Measurements from ENCODE around the gene HPCAL4. TPM values are rescaled to one million over a fixed set of nuclear protein-coding genes. Genes with fewer than 3 reads are reported as not detected.

The HPCAL4 gene
- total RNA-seq, 4 donors from 2014 or later = not detected

DNA sequence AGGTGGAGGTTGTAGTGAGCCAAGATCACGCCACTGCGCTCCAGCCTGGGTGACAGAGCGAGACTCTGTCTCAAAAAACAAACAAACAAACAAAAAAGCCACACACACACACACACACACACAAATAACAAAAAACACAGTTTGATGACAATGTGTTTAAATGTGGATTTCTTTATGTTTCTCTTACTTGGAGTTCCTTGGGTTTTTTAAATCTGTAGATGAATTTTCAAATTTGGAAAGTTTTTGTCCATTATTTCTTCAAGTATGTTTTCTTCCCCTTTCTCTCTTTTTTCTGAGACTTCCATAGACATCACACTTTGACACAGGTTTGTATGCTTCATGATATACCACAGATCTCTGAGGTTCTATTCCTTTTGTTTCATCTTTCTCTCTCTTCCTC lies 35.4 kb upstream of the HPCAL4 start:
- Histone ChIP-seq H3K9me3 (no peaks in the 10 kb centered on the region), H3K36me3 (no peaks in the 10 kb centered on the region), H3K27me3 (peaks cover 0 to 57% of the 10 kb centered on the region in 2 donors), H3K4me1 (no peaks in the 10 kb centered on the region), H3K27ac (no peak overlapping the region), H3K4me3 (no peak overlapping the region)
- DNase-seq (ENCODE audit: low spot score in 2 of 2) = no peak
- TF ChIP-seq POLR2A (IDR thresholded peaks at IDR 0.05) (no peak), EP300 (IDR thresholded peaks at IDR 0.05) (no peak)
- TF ChIP-seq, protein P1, sequence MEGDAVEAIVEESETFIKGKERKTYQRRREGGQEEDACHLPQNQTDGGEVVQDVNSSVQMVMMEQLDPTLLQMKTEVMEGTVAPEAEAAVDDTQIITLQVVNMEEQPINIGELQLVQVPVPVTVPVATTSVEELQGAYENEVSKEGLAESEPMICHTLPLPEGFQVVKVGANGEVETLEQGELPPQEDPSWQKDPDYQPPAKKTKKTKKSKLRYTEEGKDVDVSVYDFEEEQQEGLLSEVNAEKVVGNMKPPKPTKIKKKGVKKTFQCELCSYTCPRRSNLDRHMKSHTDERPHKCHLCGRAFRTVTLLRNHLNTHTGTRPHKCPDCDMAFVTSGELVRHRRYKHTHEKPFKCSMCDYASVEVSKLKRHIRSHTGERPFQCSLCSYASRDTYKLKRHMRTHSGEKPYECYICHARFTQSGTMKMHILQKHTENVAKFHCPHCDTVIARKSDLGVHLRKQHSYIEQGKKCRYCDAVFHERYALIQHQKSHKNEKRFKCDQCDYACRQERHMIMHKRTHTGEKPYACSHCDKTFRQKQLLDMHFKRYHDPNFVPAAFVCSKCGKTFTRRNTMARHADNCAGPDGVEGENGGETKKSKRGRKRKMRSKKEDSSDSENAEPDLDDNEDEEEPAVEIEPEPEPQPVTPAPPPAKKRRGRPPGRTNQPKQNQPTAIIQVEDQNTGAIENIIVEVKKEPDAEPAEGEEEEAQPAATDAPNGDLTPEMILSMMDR (IDR thresholded peaks at IDR 0.05) = no peak
- WGBS, 2 donors = 83 to 85% methylated on average over 3 of the region's 3 CpGs

DNA sequence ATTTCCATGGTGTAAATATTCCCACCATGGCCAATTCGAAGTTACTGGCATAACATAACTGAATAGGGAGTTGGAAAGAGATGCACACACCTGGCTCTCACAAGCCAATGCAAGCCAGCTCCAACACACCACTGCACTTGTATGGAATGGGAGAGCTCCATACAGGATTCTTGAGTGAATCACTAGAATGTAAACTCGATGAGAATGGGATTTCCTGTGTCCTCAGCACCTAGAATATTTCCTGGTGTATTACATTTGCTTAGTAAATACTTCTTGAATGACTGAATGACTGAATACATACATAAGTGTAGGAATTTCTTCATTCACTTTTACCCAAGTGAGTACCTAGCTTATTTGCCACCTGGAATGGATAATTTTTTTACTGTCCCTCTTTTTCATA lies 31.3 kb upstream of the HPCAL4 start:
- 18 to 31% methylated on average over 2 of the region's 2 CpGs for WGBS, 2 donors

DNA sequence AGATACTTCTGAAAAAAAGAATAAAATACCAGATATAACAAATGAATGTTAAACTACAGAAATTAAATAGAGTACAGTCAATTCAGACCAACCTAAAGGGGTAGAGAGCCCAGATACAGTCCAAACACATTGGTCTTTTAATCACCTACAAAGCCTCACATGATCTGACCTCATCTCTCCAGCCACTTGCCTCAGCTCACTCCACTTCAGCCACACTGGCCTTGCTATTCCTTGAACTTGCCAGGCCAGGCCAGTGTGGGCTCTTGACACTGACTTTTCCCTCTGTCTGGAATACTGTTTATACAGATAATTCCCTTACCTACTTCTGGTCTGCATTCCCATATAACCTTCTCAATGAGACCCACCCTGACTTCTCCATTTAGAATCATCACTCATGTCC lies 30.4 kb upstream of the HPCAL4 start:
- Histone ChIP-seq H3K4me3 (no peak overlapping the region), H3K9me3 (no peaks in the 10 kb centered on the region), H3K27ac (no peak overlapping the region), H3K36me3 (no peaks in the 10 kb centered on the region), H3K27me3 (peaks cover 0 to 25% of the 10 kb centered on the region in 2 donors), H3K4me1 (peaks cover 0 to 3% (median 0%) of the 10 kb centered on the region in 4 donors)
- no peak for DNase-seq (ENCODE audit: low spot score in 2 of 2)
- TF ChIP-seq POLR2A (IDR thresholded peaks at IDR 0.05) = no peak
- TF ChIP-seq EP300 (IDR thresholded peaks at IDR 0.05) = no peak
- TF ChIP-seq, protein P1 (IDR thresholded peaks at IDR 0.05) = no peak

More for the DNA sequence above, 31.3 kb upstream of the HPCAL4 start:
- Histone ChIP-seq H3K4me3 (no peak overlapping the region), H3K9me3 (no peaks in the 10 kb centered on the region), H3K36me3 (no peaks in the 10 kb centered on the region), H3K27me3 (peaks cover 0 to 30% of the 10 kb centered on the region in 2 donors), H3K27ac (no peak overlapping the region), H3K4me1 (peaks cover 0 to 3% (median 0%) of the 10 kb centered on the region in 4 donors)
- DNase-seq (ENCODE audit: low spot score in 2 of 2) = no peak
- TF ChIP-seq, protein P1 (IDR thresholded peaks at IDR 0.05) = no peak
- TF ChIP-seq EP300 (IDR thresholded peaks at IDR 0.05) (no peak), POLR2A (IDR thresholded peaks at IDR 0.05) (no peak)

DNA sequence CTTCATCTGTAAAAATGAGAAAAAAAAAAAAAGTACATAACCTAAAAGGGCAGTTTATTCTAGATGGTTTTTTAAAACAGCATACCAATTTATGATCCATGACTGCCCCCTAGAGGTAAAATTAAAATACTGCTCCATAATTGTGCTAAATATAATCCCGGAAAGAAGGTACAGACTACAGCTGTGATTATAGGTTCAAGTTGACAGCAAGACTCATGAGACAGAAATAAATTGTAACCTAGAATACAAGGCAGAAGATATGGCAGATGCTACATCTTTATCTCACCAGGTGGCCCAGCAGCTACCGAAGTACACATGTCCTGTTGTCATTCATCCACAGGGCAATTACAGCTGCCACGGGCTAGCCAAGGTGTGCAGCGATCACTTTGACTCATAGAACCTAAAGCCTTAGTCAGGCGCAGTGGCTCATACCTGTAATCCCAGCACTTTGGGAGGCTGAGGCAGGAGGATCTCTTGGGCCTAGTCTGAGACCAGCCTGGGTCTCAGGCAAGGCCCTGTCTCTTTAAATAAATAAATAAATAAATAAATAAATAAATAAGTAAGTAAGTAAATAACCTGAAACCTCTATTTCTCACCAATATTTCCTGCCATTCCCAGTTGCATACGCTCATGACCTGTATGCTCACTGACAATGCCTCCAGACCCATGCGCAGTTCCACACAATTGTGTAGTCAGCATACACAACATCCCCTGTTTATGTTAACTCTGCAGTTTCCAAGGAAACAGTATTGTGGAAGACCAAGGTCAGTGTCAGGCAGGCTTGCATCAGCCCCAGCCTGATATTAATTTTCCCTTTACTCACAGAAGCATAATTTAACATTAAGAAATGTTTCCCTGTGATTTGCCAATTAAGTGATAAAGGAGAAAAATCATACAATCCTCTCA lies 29.1 kb upstream of the HPCAL4 start:
- TF ChIP-seq POLR2A (IDR thresholded peaks at IDR 0.05) (no peak), EP300 (IDR thresholded peaks at IDR 0.05) (no peak)
- TF ChIP-seq, protein P1 (IDR thresholded peaks at IDR 0.05) = peak; percentile 50 to 80 (median 69)

DNA sequence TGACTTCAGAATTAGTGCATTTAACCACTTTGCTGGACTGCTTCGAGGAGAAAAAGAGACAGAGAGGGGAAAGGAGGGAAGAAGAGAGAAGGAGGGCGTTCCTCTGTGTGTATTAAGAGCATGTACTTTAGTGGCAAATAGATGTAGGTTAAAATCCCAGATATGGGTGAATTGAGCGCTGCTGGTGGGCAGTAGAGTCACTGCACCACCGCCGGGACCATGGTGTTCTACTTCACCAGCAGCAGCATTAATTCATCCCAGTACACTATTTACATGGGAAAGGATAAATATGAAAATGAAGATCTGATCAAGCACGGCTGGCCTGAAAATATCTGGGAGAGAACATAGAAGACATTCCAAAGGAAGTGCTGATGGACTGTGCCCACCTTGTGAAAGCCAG lies 26.6 kb upstream of the HPCAL4 start:
- Histone ChIP-seq H3K4me1 (peaks cover 0 to 3% (median 0%) of the 10 kb centered on the region in 4 donors), H3K27me3 (peaks cover 0 to 28% of the 10 kb centered on the region in 2 donors), H3K9me3 (no peaks in the 10 kb centered on the region), H3K4me3 (no peak overlapping the region), H3K27ac (no peak overlapping the region), H3K36me3 (no peaks in the 10 kb centered on the region)
- 55 to 62% methylated on average over 6 of the region's 6 CpGs for WGBS, 2 donors
- DNase-seq (ENCODE audit: low spot score in 2 of 2) = no peak
- TF ChIP-seq EP300 (IDR thresholded peaks at IDR 0.05) (no peak), POLR2A (IDR thresholded peaks at IDR 0.05) (no peak)
- TF ChIP-seq, protein P1 (IDR thresholded peaks at IDR 0.05) = no peak

More for the DNA sequence above, 29.1 kb upstream of the HPCAL4 start:
- Histone ChIP-seq H3K4me1 (peaks cover 0 to 3% (median 0%) of the 10 kb centered on the region in 4 donors), H3K27ac (no peak overlapping the region), H3K9me3 (no peaks in the 10 kb centered on the region), H3K36me3 (no peaks in the 10 kb centered on the region), H3K27me3 (peaks cover 0 to 31% of the 10 kb centered on the region in 2 donors), H3K4me3 (no peak overlapping the region)
- DNase-seq (ENCODE audit: low spot score in 2 of 2) = no peak
- 45 to 46% methylated on average over 7 of the region's 7 CpGs for WGBS, 2 donors

Measured in tibial nerve (tissue), 4 donors.